PC-9 (cell line): Measurements from ENCODE around the gene METTL13.

ENCODE experiments used
- CTCF ChIP-seq: fragments of 200-600 bp; sonication (generic); conservative IDR thresholded peaks from 2 replicates; pipeline ENCODE4 v1.6.1; 2017; ENCODE audit warnings: mixed run types, antibody characterized with exemption, mild to moderate bottlenecking, moderate library complexity
- EZH2 ChIP-seq: fragments of 200-600 bp; sonication (generic); IDR thresholded peaks from 2 replicates; pipeline ENCODE4 v1.8.0; 2017; ENCODE audit warnings: antibody characterized with exemption, low read depth

- TF ChIP-seq CTCF: no peak
- TF ChIP-seq EZH2: no peak
Measured at GRCh38 chr1:171793636-171794035, 12.2 kb downstream of the METTL13 start.
